Lower lobe of right lung (tissue), 1 donor: ENCODE measurements around the gene SPOUT1. TPM values are rescaled to one million over a fixed set of nuclear protein-coding genes. Genes with fewer than 3 reads are reported as not detected.

Experiments used
- total RNA-seq: library from RNA; stranded (reverse); fragmentation: NEBNext Ultra II Directional; extraction: Animal tissue kit (Norgen Biotek cat#: 25700); gene quantifications from one replicate; pipeline ENCODE4 v1.2.1, GENCODE V29; 2021
- donor health status: DM: no; HTN: yes; CAD: no; lungs with severe emphysema.

Gene SPOUT1
- total RNA-seq, 1 donor from 2014 or later: 32.1 TPM

Other genes starting within 250 kb of the SPOUT1 start
- gene DYNC2I2, start 172.9 kb downstream of the SPOUT1 start, total RNA-seq: 37.3 TPM
- gene SET, start 140.6 kb downstream of the SPOUT1 start, total RNA-seq: 197 TPM
- gene PKN3, start 127.3 kb downstream of the SPOUT1 start, total RNA-seq: 11.1 TPM
- 29.4 TPM for gene ZDHHC12, start 105.7 kb downstream of the SPOUT1 start, total RNA-seq
- 45.5 TPM for gene ZER1, start 57.9 kb downstream of the SPOUT1 start, total RNA-seq
- gene TBC1D13, start 42.5 kb downstream of the SPOUT1 start, total RNA-seq: 25.6 TPM
- 21.5 TPM for gene ENDOG, start 11.3 kb downstream of the SPOUT1 start, total RNA-seq
- 7.1 TPM for gene KYAT1, start 52.2 kb upstream of the SPOUT1 start, total RNA-seq
- gene LRRC8A, start 52.3 kb upstream of the SPOUT1 start, total RNA-seq: 45.5 TPM
- 39.8 TPM for gene PHYHD1, start 91.2 kb upstream of the SPOUT1 start, total RNA-seq
- gene DOLK, start 117.8 kb upstream of the SPOUT1 start, total RNA-seq: 14.4 TPM
- 42.4 TPM for gene NUP188, start 117.9 kb upstream of the SPOUT1 start, total RNA-seq
- 94.7 TPM for gene SH3GLB2, start 198.5 kb upstream of the SPOUT1 start, total RNA-seq
- gene MIGA2, start 206.8 kb upstream of the SPOUT1 start, total RNA-seq: 21.2 TPM